ENCODE data around the gene RPS10. TPM values are rescaled to one million over a fixed set of nuclear protein-coding genes. Genes with fewer than 3 reads are reported as not detected.
"Not testable (repeated sequence)": the region's sequence is repeated elsewhere in the genome, so short reads cannot be mapped to it uniquely, and the experiment has no call there.

RPS10 gene
- total RNA-seq, 1 experiment from 2014 or later = 1,497 TPM

DNA sequence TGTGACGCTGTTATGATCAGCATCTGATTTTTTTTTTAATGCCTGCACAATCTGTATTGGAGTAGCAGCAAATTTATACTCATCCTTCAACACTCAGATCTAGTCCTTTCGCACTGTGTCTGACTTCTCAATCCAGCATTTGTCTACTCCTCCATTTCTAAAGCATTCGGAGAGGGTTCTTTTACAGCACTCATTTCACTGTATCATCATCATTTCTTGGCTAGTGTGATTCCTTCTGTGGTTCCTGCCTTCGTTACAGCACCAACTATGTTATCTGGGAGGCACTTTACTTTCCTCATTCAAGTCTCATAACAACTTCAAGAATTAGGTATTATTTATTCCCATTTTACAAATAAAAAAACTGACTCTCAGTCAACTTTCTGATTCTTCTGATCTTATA lies 51.4 kb downstream of the RPS10 start:
- H3K27me3 ChIP-seq (replicated peaks; ENCODE audit: insufficient read depth, low read depth, low read length, poor library complexity) = no peaks in the 10 kb centered on the region
- H3K4me1 ChIP-seq (ENCODE audit: insufficient read depth, low read length, poor library complexity, severe bottlenecking) = no peaks in the 10 kb centered on the region
- intact Hi-C loops (cut with micrococcal nuclease; ENCODE audit: unreplicated experiment) = no loop called here
- DNase-seq (ENCODE audit: low spot score) = no peak
- no peaks in the 10 kb centered on the region for H3K9me3 ChIP-seq (ENCODE audit: low read depth, low read length, poor library complexity, severe bottlenecking)
- H3K36me3 ChIP-seq (ENCODE audit: insufficient read depth, low read length, poor library complexity, severe bottlenecking) = no peaks in the 10 kb centered on the region
- H3K4me3 ChIP-seq (ENCODE audit: low read depth, low read length, poor library complexity, severe bottlenecking) = no peak overlapping the region
- POLR2A ChIA-PET (ENCODE audit: low non-redundant PET) = interaction anchor here (0.7 kb wide), 1 partner anchor 16 kb away, joined by 3 read pairs; no protein-coding TSS in a partner anchor
- no peak overlapping the region for H3K27ac ChIP-seq (ENCODE audit: low read depth, low read length, poor library complexity, severe bottlenecking)
- no peak for TF ChIP-seq EZH2 (IDR thresholded peaks at IDR 0.05; ENCODE audit: borderline replicate concordance, low read depth, low read length, poor library complexity, severe bottlenecking)
- TF ChIP-seq, protein P1, sequence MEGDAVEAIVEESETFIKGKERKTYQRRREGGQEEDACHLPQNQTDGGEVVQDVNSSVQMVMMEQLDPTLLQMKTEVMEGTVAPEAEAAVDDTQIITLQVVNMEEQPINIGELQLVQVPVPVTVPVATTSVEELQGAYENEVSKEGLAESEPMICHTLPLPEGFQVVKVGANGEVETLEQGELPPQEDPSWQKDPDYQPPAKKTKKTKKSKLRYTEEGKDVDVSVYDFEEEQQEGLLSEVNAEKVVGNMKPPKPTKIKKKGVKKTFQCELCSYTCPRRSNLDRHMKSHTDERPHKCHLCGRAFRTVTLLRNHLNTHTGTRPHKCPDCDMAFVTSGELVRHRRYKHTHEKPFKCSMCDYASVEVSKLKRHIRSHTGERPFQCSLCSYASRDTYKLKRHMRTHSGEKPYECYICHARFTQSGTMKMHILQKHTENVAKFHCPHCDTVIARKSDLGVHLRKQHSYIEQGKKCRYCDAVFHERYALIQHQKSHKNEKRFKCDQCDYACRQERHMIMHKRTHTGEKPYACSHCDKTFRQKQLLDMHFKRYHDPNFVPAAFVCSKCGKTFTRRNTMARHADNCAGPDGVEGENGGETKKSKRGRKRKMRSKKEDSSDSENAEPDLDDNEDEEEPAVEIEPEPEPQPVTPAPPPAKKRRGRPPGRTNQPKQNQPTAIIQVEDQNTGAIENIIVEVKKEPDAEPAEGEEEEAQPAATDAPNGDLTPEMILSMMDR (conservative IDR thresholded peaks at IDR 0.05; ENCODE audit: low read depth, low read length) = no peak
- CTCF ChIA-PET = interaction anchor here (0.6 to 0.7 kb wide), 2 partner anchors 54 to 157 kb away, joined by 3 to 6 read pairs; no protein-coding TSS in a partner anchor
- BruUV-seq (replicated peaks) = no TSS peak

DNA sequence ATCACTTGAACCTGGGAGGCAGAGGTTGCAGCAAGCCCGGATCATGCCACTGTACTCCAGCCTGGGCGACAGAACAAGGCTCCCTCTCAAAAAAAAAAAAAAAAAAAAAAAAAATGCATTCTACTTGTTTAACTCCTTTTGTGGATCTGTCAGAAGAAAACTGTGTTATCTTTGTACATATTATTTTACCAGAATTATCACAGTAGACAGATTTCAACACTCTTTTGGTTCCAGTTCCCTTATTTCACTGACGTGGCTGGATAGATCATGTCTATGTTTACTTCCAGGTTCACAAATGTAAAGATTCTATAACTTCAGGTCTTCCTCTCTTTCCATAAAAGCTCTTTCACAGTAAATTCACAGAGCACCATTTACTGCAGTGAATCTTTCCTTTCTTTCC lies 51.8 kb downstream of the RPS10 start:
- H3K4me1 ChIP-seq (ENCODE audit: insufficient read depth, low read length, poor library complexity, severe bottlenecking) = no peaks in the 10 kb centered on the region
- no TSS peak for BruUV-seq (replicated peaks)
- H3K27ac ChIP-seq (ENCODE audit: low read depth, low read length, poor library complexity, severe bottlenecking) = no peak overlapping the region
- no peaks in the 10 kb centered on the region for H3K36me3 ChIP-seq (ENCODE audit: insufficient read depth, low read length, poor library complexity, severe bottlenecking)
- no peak overlapping the region for H3K4me3 ChIP-seq (ENCODE audit: low read depth, low read length, poor library complexity, severe bottlenecking)
- intact Hi-C loops (cut with micrococcal nuclease; ENCODE audit: unreplicated experiment) = no loop called here
- CTCF ChIA-PET = interaction anchor here (0.7 kb wide), 1 partner anchor 157 kb away, joined by 3 read pairs; no protein-coding TSS in a partner anchor
- POLR2A ChIA-PET (ENCODE audit: low non-redundant PET) = interaction anchor here (0.7 kb wide), 1 partner anchor 17 kb away, joined by 3 read pairs; no protein-coding TSS in a partner anchor
- TF ChIP-seq, protein P1 (conservative IDR thresholded peaks at IDR 0.05; ENCODE audit: low read depth, low read length) = no peak
- H3K27me3 ChIP-seq (replicated peaks; ENCODE audit: insufficient read depth, low read depth, low read length, poor library complexity) = no peaks in the 10 kb centered on the region
- DNase-seq (ENCODE audit: low spot score) = no peak
- H3K9me3 ChIP-seq (ENCODE audit: low read depth, low read length, poor library complexity, severe bottlenecking) = no peaks in the 10 kb centered on the region

DNA sequence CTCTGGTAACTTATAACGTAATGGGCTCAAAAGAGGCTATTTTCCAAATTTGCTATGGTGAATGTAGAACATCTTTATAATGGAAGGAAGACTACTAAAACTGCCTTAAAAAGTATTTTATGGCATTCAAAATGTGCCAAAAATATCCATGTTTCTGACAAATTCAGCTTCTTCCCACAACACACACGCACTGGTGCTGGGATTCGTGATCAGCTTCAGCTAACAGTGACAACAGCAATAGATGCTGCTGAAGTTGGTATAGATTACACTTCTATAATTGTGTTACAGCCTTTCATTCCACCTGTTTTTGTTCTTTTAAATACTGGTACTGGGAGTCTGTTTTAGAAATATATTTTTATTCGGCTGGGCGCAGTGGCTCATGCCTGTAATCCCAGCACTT lies 52.4 kb downstream of the RPS10 start:
- ChIA-PET POLR2A (ENCODE audit: low non-redundant PET) (no interaction called here), CTCF (no interaction called here)
- Histone ChIP-seq H3K27me3 (replicated peaks; ENCODE audit: insufficient read depth, low read depth, low read length, poor library complexity) (no peaks in the 10 kb centered on the region), H3K4me3 (ENCODE audit: low read depth, low read length, poor library complexity, severe bottlenecking) (no peak overlapping the region), H3K27ac (ENCODE audit: low read depth, low read length, poor library complexity, severe bottlenecking) (no peak overlapping the region), H3K9me3 (ENCODE audit: low read depth, low read length, poor library complexity, severe bottlenecking) (no peaks in the 10 kb centered on the region), H3K36me3 (ENCODE audit: insufficient read depth, low read length, poor library complexity, severe bottlenecking) (no peaks in the 10 kb centered on the region), H3K4me1 (ENCODE audit: insufficient read depth, low read length, poor library complexity, severe bottlenecking) (no peaks in the 10 kb centered on the region)
- intact Hi-C loops (cut with micrococcal nuclease; ENCODE audit: unreplicated experiment) = loop anchor here (1.0 kb wide), 1 partner anchor 8 kb away; no protein-coding TSS in a partner anchor
- no TSS peak for BruUV-seq (replicated peaks)
- no peak for DNase-seq (ENCODE audit: low spot score)
- TF ChIP-seq EZH2 (IDR thresholded peaks at IDR 0.05; ENCODE audit: borderline replicate concordance, low read depth, low read length, poor library complexity, severe bottlenecking) = no peak
- TF ChIP-seq, protein P1 (conservative IDR thresholded peaks at IDR 0.05; ENCODE audit: low read depth, low read length) = no peak

DNA sequence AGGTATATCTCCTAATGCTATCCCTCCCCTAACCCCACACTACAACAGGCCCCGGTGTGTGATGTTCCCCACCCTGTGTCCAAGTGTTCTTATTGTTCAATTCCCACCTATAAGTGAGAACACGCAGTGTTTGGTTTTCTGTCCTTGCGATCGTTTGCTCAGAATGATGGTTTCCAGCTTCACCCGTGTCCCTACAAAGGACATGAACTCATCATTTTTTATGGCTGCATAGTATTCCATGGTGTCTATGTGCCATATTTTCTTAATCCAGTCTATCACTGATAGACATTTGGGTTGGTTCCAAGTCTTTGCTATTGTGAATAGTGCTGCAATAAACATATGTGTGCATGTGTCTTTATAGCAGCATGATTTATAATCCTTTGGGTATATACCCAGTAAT lies 54.0 kb downstream of the RPS10 start:
- H3K9me3 ChIP-seq (ENCODE audit: low read depth, low read length, poor library complexity, severe bottlenecking); intact Hi-C loops (cut with micrococcal nuclease; ENCODE audit: unreplicated experiment); H3K4me3 ChIP-seq (ENCODE audit: low read depth, low read length, poor library complexity, severe bottlenecking); H3K36me3 ChIP-seq (ENCODE audit: insufficient read depth, low read length, poor library complexity, severe bottlenecking); H3K27me3 ChIP-seq (replicated peaks; ENCODE audit: insufficient read depth, low read depth, low read length, poor library complexity); H3K4me1 ChIP-seq (ENCODE audit: insufficient read depth, low read length, poor library complexity, severe bottlenecking); BruUV-seq (replicated peaks); POLR2A ChIA-PET (ENCODE audit: low non-redundant PET); CTCF ChIA-PET; DNase-seq (ENCODE audit: low spot score); H3K27ac ChIP-seq (ENCODE audit: low read depth, low read length, poor library complexity, severe bottlenecking): not testable (repeated sequence)

All from A673 (cell line).